Stimulated activated CD8-positive, alpha-beta memory T cell treated with anti-CD3 and anti-CD28 coated beads, Interleukin-15, amount 100 ng/mL, for 48 hours (primary cell): ENCODE data around the gene HLA-DOA.

Experiments used
- DNase-seq, 2 donors: peaks; one replicate each; pipeline ENCODE4 v3.0.0-alpha.2; 2020; ENCODE audit warnings: low read depth in 2 of 2

The HLA-DOA gene

GRCh38 chr6:33008944-33009861 lies at the start of gene HLA-DOA:
TSS of gene HLA-DOA (minus strand) at chr6:33009591.
- DNase-seq = peak; percentile 32

- DNase-seq = no peak
Measured at GRCh38 chr6:33057222-33058150, 48.1 kb upstream of the HLA-DOA start.

GRCh38 chr6:33053230-33053629 lies 43.8 kb upstream of the HLA-DOA start:
- DNase-seq = no peak

DNA sequence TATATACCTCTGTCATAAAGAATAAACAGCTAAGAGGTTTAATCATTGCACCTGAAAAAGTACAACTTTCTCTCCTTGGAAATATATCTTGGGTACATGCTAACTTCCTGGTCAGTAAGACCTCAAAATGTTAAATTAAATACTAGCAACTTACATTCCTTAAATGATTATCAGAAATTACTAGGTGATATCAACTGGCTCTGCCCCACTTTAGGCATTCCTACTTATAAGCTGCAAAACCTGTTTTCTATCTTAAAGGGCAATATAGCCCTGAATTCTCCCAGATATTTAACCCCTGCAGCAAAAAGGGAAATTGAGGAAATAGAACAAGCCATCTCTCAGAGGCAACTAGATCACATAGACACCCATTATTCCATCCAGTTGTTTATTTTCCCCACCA lies 43.2 kb upstream of the HLA-DOA start:
- no peak for DNase-seq

GRCh38 chr6:33050014-33050810 lies 40.8 kb upstream of the HLA-DOA start:
- no peak for DNase-seq

GRCh38 chr6:33049323-33050013 lies 40.1 kb upstream of the HLA-DOA start:
- no peak for DNase-seq

DNA sequence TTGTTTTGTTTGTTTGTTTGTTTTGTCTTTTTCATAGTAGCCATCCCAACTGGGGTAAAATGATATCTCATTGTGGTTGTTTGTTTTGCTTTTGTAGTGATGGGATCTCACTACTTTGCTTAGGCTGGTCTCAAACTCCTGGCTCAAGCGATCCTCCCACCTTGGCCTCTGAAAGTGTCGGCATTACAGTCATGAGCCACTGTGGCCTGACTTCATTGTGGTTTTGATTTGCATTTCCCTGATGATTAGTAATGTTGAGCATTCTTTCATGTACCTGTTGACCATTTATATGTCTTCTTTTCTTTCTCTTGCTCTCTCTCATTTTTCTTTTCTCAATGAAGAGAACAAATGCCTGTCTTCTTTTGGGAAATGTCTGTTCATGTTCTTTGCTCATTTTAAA lies 30.8 kb upstream of the HLA-DOA start:
- no peak for DNase-seq

GRCh38 chr6:33036535-33036934 lies 27.1 kb upstream of the HLA-DOA start:
- DNase-seq = no peak

DNA sequence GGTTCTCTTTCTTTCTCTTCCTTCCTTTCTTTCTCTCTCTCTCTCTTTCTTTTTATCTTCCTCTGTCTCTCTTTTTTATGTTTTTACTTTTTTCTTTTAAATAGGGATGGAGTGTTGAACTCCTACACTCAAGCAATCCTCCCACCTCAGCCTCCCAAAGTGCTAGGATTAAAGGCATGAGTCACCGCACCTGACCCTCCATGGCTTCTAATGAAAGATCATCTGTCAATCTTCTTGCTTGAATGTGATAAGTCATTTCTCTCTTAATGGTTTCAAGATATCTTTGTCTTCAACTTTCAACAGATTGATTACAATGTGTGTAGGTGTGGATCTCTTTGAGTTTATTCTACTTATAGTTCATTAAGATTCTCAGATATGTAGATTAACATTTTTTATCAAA lies 25.2 kb upstream of the HLA-DOA start:
- DNase-seq = no peak

GRCh38 chr6:33030245-33030644 lies 20.9 kb upstream of the HLA-DOA start:
- DNase-seq = no peak

DNA sequence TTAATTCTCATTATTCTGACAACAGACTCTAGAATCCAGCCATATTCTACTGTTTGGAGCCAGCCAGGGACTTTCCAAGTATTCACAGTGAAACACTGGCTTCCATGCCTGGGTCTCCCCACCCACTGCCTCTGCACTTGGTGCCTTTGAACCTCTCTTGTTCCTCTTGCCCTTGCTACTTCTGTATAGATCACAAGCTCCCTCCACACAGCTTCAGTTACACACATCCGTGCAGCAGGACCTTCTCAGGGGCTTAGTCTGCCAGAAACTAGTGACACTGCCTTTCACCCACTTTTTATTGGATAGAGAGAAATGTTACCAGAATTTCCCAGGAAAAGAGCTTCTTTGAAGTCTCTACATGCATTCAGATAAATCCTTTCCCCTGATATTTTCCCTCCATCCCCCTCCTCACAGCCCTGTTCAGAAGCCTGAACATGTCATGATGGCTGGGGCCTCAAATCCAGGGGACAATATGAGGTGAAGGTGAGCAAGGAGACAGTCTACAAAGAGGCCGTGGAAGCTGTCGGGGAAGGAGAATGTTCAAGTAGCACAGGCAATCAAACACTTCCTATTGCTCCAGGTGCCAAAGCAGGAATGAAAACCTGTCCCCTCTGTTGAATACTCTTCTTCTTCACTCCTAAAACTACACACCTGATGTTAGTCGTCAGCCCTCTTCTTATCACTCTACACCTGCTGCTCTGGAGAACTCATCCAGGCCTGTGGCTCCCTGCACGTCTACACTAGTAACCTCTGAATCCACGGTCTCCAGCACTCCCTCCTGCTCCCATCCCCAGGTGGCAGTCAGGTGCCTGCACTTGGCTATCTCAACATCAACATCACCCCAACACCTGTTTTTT lies 20.2 kb upstream of the HLA-DOA start:
- DNase-seq = peak in 1 of 2 donors; percentile 2

DNA sequence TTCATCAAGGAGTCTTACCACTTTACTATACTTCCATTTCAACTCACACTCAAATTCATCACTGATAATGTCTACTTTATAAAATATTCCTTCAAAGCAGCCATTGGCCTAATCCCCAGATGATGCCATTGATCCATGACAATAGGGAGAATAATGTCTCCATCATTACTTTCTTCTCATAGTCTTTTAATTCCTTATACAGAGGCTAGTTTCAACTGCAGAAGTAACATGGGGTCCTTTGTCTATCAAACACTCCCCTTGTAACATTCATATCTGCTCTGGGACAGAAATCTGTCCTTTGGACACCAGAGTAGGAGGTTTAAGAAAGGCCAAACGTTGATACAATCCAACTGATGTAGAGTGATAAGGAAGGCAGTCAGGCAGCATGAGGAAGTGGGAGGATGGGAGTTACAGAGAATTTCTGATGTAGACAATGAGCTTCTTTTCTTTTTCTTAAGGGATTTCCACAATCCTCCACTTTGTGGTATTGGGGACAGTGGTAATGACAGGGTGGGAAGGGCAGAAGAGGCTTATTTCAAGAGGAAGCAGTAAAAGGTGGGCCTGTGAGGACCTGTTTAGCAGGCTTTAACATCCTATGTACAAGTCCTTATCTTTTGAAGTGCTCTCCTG lies 18.9 kb upstream of the HLA-DOA start:
- DNase-seq = no peak

DNA sequence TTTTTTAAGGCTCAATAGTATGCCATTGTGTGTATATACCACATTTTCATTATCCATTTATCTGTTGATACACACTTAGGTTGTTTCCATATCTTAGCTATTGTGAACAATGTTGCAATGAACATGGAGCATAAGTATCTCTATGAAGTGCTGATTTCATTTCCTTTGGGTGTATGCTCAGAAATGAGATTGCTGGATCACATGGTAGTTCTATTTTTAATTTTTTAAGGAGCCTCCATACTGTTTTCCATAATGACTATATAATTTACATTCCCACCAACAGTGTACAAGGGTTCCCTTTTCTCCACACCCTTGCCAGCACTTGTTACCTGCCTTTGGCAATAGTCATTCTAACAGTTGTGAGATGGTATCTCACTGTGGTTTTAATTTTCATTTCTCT lies 15.1 kb upstream of the HLA-DOA start:
- no peak for DNase-seq

DNA sequence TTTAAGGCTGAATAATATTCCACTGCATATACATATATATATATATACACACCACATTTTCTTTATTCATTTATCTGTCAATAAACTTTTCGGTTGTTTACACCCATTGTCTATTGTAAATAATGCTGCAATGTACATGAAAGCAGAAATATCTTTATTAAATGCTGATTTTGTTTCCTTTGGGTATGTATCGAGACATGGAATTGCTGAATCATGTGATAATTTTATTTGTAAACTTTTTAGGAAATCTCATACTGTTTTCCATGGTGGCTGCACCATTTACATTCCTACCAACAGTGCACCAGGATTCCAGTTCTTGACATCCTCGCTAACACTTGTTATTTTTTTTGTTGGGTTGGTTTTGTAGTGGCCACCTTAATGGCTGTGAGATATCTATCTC lies 14.1 kb upstream of the HLA-DOA start:
- DNase-seq = no peak

GRCh38 chr6:33021917-33022316 lies 12.5 kb upstream of the HLA-DOA start:
- DNase-seq = no peak

GRCh38 chr6:33019372-33019771 lies 10.0 kb upstream of the HLA-DOA start:
- no peak for DNase-seq

DNA sequence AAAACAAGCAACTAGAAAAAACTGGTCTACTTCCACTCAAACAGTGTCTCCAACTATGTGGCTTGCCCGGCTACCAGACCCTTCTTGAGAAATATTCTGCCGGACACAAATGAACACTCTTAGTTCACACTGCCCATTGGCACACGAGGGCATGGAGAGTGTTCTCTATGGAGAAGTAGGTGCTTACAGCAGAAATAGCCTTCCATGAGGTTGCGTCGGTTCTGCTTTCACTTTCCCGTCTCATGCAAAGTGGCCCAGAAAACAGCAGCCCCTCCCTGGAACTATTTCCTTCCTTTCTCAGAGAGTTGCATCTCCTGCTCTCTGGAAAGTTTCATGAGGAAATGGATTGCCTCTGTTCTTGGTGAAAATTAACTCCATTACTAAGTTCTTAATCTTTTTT lies 9.5 kb upstream of the HLA-DOA start:
- no peak for DNase-seq

- no peak for DNase-seq
Measured at GRCh38 chr6:33018418-33018817, 9.0 kb upstream of the HLA-DOA start.

DNA sequence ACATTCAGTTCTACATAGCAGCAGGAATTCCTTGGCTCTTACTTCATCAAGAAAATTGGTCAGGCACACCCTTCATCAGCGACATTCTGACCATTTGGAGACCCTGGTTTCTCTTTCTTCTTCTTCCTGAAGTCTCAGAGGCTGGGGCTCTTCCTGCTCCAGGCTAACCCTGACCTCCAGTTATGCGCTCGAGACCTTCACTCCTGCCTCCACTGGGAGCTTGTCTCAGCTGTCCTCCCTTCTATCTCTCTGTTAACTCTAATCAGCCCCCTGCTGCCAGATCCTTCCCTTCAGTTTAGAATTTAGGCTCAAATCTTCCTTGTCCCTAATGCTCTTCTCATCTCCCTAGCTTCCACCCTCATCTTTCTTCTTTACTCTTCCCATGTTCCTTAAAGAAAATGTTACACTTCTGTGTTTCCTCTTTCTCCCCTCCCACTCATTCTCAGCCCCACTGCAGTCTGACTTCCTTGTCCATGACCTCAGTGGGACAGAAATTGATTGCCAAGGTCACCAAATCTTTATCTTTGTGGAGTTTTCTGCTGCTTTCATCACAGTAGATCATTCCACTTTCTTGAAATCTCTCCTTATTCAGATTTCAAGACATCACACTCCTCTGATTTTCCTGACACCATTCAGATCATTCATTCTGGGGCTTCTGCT lies 8.4 kb upstream of the HLA-DOA start:
- no peak for DNase-seq
